ENCODE measurements around the gene VAMP2.
"Not testable (repeated sequence)": the region's sequence is repeated elsewhere in the genome, so short reads cannot be mapped to it uniquely, and the experiment has no call there.

Gene VAMP2

GRCh38 chr17:8175795-8176196 lies 13.0 kb upstream of the VAMP2 start:
- DNase-seq, result no peak

DNA sequence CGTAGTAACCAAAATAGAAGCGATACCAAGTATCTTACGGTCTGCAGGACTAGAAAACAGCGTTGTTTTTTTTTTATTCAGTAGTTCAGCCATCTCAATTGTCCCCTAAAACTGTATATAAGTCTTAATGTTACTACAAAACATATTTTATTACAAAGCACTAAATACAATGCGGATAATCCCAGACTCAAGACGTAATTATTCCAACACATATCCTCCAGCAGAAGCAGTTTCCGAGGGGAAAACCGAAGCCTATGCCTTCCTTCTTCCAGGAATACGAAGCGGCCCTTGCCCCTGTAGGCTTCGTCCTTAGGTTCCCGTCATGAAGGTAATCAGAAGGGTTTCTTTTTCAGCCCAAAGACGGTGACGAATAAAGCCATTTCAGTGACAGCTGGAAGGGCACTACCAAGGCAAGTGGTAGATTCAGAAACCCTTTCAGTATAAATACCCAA lies 11.1 kb upstream of the VAMP2 start:
- no peak for DNase-seq

GRCh38 chr17:8173056-8173870 lies 10.5 kb upstream of the VAMP2 start:
- peak; percentile 53 for DNase-seq

- not testable (repeated sequence) for DNase-seq
These were observed 7.4 kb upstream of the VAMP2 start for GRCh38 chr17:8170186-8170585.

GRCh38 chr17:8167526-8167925 lies 4.8 kb upstream of the VAMP2 start:
- DNase-seq, result no peak

DNA sequence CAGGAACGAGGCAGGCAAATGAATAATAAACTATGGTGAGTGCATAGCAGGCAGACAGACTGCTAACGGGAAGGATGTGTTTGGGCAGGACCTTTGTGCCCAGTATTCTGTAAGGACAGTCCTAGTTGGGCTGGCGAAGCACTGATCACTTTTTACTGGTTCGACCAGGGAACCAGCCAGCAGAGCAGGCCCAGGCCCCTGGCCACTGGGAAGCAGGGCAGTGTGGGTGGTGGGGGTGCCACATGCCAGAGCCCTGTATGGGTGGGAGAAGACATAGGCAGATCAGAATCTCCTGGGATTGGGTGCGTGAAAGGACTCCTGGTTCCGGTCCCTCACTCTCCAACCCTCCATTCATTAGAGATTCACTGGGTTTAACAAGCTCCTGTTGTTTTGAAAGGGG lies 4.0 kb upstream of the VAMP2 start:
- no peak for DNase-seq

- DNase-seq, result no peak
These were observed 2.0 kb upstream of the VAMP2 start for GRCh38 chr17:8164815-8165131.

GRCh38 chr17:8163978-8164814 lies 1.4 kb upstream of the VAMP2 start:
- peak; percentile 10 for DNase-seq

DNA sequence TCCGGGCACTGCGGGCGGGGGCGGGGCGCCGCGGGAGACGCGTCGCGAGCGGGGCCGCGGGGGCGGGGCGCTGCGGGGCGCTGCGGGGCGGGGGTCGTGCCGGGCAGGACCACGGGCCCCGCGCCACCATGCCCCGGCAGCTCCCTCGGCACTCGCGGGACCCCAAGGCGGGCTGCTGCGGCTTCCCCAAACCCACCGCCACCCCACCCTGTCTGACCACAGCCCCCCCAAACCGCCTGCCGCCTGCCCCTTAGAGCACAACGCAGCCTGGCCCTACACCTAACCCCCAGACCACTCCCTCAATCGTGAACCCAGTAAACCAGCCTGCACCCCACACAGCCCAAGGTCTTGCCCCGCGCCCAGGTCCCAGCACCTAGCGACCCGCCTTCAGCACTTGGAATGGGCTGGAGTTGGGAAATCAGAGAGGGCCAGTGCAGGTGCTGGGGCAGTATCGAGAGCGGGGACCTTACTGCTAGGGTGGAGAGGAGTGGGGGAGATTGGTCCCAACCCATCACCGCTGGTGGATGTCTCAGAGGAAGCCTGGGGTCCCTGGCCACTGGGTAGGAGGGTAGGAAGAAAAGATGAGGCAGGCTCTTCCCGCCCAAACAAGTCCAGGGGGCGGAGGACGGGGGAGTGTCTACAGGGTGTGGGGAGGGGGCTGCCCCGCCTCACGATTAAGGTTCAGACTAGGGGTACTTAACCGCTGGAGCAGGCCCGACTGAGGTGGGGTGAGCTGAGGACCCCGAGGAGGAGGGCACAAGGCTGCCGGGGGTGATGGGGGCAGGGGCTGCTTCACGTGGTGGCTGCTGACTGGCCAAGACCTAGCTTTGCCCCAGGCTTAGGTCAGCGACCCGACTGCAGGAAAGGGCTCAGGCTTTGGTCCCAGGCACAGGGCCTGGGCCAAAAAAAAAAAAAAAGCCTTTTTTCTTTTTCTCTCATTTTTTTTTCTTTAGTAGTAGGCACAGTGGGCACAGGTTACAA lies 539 bp upstream of the VAMP2 start:
- no peak for DNase-seq

- no peak for DNase-seq
These were observed 1.2 kb downstream of the VAMP2 start for GRCh38 chr17:8161289-8162232.

- DNase-seq, result no peak
These were observed 2.0 kb downstream of the VAMP2 start for GRCh38 chr17:8160741-8161221.

DNA sequence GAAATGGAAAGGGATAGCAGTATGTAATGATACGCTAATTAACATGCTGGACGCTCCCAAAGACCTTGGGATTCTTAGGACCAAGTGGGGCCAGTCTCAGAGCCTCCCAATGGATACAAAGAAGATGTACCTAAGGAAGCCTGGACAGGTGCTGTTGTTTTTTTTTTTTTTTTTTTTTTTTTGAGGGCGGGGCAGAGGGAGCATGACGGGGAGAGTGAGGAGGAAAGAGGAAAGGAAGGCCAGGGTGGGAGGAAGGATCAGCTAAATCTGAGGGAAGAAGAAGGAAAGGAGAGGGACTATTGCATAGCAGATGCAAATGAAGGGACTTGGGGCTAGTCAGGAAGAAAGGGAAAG lies 2.5 kb downstream of the VAMP2 start:
- no peak for DNase-seq

- no peak for DNase-seq
These were observed 3.1 kb downstream of the VAMP2 start for GRCh38 chr17:8159459-8160223.

GRCh38 chr17:8159032-8159400 lies 3.7 kb downstream of the VAMP2 start:
- no peak for DNase-seq

- peak; percentile 9 for DNase-seq
These were observed 4.3 kb downstream of the VAMP2 start for GRCh38 chr17:8158267-8159031.

GRCh38 chr17:8156246-8156992 lies 6.3 kb downstream of the VAMP2 start:
- DNase-seq, result peak; percentile 76

DNA sequence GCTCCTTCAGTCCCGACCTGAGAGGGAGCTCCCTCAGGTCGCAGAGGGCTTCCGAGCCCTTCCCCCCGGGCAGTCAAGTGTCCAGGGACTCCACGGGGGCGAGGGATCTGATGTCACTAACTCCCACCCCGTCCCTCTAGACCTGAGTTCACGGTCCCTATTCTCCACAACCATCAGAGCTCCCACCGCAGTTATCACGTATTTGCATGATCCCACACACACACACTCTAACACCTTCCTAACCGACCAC lies 6.8 kb downstream of the VAMP2 start:
- no peak for DNase-seq

GRCh38 chr17:8155231-8155995 lies 7.3 kb downstream of the VAMP2 start:
- no peak for DNase-seq

DNA sequence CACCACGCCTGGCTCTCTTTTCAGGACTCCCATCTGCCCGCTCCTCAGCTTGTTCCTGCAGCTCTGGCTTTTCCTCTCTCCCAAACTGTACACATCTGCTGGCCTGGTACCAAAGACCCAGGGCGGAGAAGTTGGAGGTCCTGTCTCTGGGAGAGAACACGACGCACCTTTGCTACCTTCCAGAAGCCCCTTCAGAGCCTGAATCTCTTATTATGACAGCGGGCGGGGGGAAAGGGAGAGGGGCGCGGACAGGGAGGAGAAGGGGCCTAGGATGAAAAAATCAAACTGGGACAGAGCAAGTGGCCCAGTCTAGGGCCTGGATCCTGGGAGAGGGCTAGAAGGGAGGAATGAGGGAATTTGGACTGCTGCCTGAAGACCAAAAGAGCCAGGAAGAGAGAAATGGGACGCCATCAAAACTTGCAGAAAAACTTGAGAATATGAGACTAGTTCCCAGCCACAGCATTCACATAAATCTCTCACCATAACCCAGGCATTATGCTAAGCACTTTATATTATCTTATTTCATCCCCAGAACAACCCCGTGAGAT lies 8.1 kb downstream of the VAMP2 start:
- DNase-seq, result no peak
